ENCODE results near the gene SMYD5.

The SMYD5 gene

GRCh38 chr2:73243884-73244570 lies 30.0 kb downstream of the SMYD5 start:
- DNase-seq: no peak

GRCh38 chr2:73244580-73244979 lies 30.5 kb downstream of the SMYD5 start:
- DNase-seq: no peak

GRCh38 chr2:73246850-73247249 lies 32.8 kb downstream of the SMYD5 start:
- no peak for DNase-seq

- DNase-seq: no peak
Measured at GRCh38 chr2:73249636-73250035, 35.6 kb downstream of the SMYD5 start.

- no peak for DNase-seq
Measured at GRCh38 chr2:73250872-73251846, 37.1 kb downstream of the SMYD5 start.

GRCh38 chr2:73252238-73253027 lies 38.4 kb downstream of the SMYD5 start:
- no peak for DNase-seq

- DNase-seq: no peak
Measured at GRCh38 chr2:73253400-73253799, 39.4 kb downstream of the SMYD5 start.

- no peak for DNase-seq
Measured at GRCh38 chr2:73253901-73254300, 39.9 kb downstream of the SMYD5 start.

GRCh38 chr2:73254343-73255006 lies 40.4 kb downstream of the SMYD5 start:
- no peak for DNase-seq

- no peak for DNase-seq
Measured at GRCh38 chr2:73255007-73255644, 41.1 kb downstream of the SMYD5 start.

GRCh38 chr2:73255907-73256617 lies 42.0 kb downstream of the SMYD5 start:
- no peak for DNase-seq

GRCh38 chr2:73256618-73256922 lies 42.5 kb downstream of the SMYD5 start:
- no peak for DNase-seq

GRCh38 chr2:73257021-73257420 lies 43.0 kb downstream of the SMYD5 start:
- DNase-seq: no peak

GRCh38 chr2:73257425-73258125 lies 43.5 kb downstream of the SMYD5 start:
- no peak for DNase-seq

GRCh38 chr2:73258186-73258912 lies 44.3 kb downstream of the SMYD5 start:
- no peak for DNase-seq

- no peak for DNase-seq
Measured at GRCh38 chr2:73258913-73259215, 44.8 kb downstream of the SMYD5 start.

- DNase-seq: no peak
Measured at GRCh38 chr2:73259276-73259675, 45.2 kb downstream of the SMYD5 start.

GRCh38 chr2:73259704-73260337 lies 45.8 kb downstream of the SMYD5 start:
- DNase-seq: no peak

GRCh38 chr2:73260338-73260984 lies 46.4 kb downstream of the SMYD5 start:
- no peak for DNase-seq

Measured in NCI-H2107 (cell line).